H1 (cell line): Measurements from ENCODE around the gene MYO5A. TPM values are rescaled to one million over a fixed set of nuclear protein-coding genes. Genes with fewer than 3 reads are reported as not detected.

Source experiments
- KDM1A ChIP-seq: fragments of 200-600, 300-600 bp; sonication (generic); IDR thresholded peaks from 2 replicates; pipeline ENCODE4 v1.7.1; 2016; ENCODE audit warnings: mild to moderate bottlenecking, low read length, borderline replicate concordance
- POLR2A ChIP-seq, 2 experiments: IDR thresholded peaks; 1 replicate in 1 of 2; 2 replicates in 1 of 2; pipeline ENCODE4 v1.6.1; 2011; ENCODE audit warnings: low read depth in 2 of 2, low read length in 2 of 2, mild to moderate bottlenecking in 2 of 2; ENCODE audit errors: control extremely low read depth in 1 of 2
- RBBP5 ChIP-seq: IDR thresholded peaks from 2 replicates; pipeline ENCODE4 v1.7.1; 2012; ENCODE audit warnings: low read depth, mild to moderate bottlenecking, inconsistent platforms, low read length, moderate library complexity, borderline replicate concordance
- polyA plus RNA-seq, 7 experiments: library from polyadenylated mRNA; depleted of rRNA in 3 of 7; stranded (reverse) in 5 of 7; unstranded in 2 of 7; fragments of >200 nt in 5 of 7; fragments of 200-250 nt in 2 of 7; gene quantifications; 1 replicate in 5 of 7; 2 replicates in 1 of 7; 4 replicates in 1 of 7; pipeline versions ENCODE4 v1.2.1 to v1.2.3, GENCODE V29; 2011 to 2013; ENCODE audit warnings: missing spikeins in 2 of 7, mixed read lengths in 2 of 7
- total RNA-seq: library from RNA; stranded (reverse); fragmentation: NEBNext Ultra II Directional; extraction: Animal tissue kit (Norgen Biotek cat#: 25700); gene quantifications from 2 replicates; pipeline ENCODE4 v1.2.1, GENCODE V29; 2021

The MYO5A gene
- total and polyA plus RNA-seq, 2 of the 8 experiments (the other 6 are each of a cell fraction or from before 2014, with no cell fraction given) = 11.4 to 24.7 TPM

DNA sequence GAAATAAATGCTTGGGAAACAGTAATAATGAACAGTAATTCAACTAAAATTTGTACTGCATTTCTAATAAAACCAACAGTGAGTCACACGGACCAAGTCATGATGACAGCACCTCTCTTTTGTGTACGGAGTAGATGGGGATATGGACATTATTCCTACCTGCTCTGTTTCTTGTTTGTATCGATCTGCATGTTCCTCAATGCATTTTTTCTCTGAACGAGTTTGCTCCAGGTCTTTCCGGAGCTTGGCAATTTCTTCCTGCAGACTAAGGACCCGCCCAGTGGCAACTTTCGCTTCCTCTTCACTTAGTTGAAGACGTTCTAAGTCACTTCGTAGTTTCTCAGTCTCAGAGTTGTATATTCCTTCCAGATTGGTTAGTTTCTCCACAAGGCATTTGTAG, 158.7 kb downstream of the MYO5A start (continued):
- no peak for TF ChIP-seq KDM1A
- TF ChIP-seq RBBP5 = no peak
- TF ChIP-seq POLR2A (IDR thresholded peaks at IDR 0.05; ENCODE audit: control extremely low read depth in 1 of 2, low read depth in 2 of 2, low read length in 2 of 2) = no peak
- TF ChIP-seq, all 59 proteins: peak for 0
